Karpas-422 (cell line): ENCODE results near the gene INSYN1. TPM values are rescaled to one million over a fixed set of nuclear protein-coding genes. Genes with fewer than 3 reads are reported as not detected.

Experiments
- DNase-seq: peaks from one replicate; pipeline ENCODE4 v3.0.0-alpha.2; 2015
- H2AFZ ChIP-seq: fragments of 200-600 bp; sonication (generic); 2 replicates; pipeline ENCODE4 v1.6.1; 2014; ENCODE audit warnings: antibody characterized with exemption, low read length, mixed read lengths
- H3K27ac ChIP-seq: fragments of 200-600 bp; sonication (generic); 2 replicates; pipeline ENCODE4 v1.5.1; 2014; ENCODE audit warnings: mild to moderate bottlenecking, low read length, moderate library complexity
- H3K27me3 ChIP-seq: fragments of 200-600 bp; sonication (generic); 2 replicates; pipeline ENCODE4 v1.6.1; 2014; ENCODE audit warnings: low read length, mixed read lengths
- H3K36me3 ChIP-seq: fragments of 200-600 bp; sonication (generic); 2 replicates; pipeline ENCODE4 v1.6.1; 2014; ENCODE audit warnings: low read length, mixed read lengths; ENCODE audit not compliant: insufficient read depth
- H3K4me1 ChIP-seq: fragments of 200-600 bp; sonication (generic); 2 replicates; pipeline ENCODE4 v1.6.1; 2014; ENCODE audit warnings: mild to moderate bottlenecking, low read length, mixed read lengths
- H3K4me2 ChIP-seq: fragments of 200-600 bp; sonication (generic); 2 replicates; pipeline ENCODE4 v1.6.1; 2014; ENCODE audit warnings: low read length, low read depth, mild to moderate bottlenecking; ENCODE audit not compliant: poor library complexity, severe bottlenecking
- H3K4me3 ChIP-seq: fragments of 200-600 bp; sonication (generic); 2 replicates; pipeline ENCODE4 v1.5.1; 2014; ENCODE audit warnings: mild to moderate bottlenecking, antibody characterized with exemption, low read length, mixed read lengths
- H3K79me2 ChIP-seq: fragments of 200-600 bp; sonication (generic); 2 replicates; pipeline ENCODE4 v1.6.1; 2014; ENCODE audit warnings: mild to moderate bottlenecking, low read length, mixed read lengths
- H3K9ac ChIP-seq: fragments of 200-600 bp; sonication (generic); 2 replicates; pipeline ENCODE4 v1.6.0; 2014; ENCODE audit warnings: low read length
- H3K9me2 ChIP-seq: fragments of 200-600 bp; sonication (generic), shearing (Covaris generic); replicated peaks from 2 replicates; pipeline ENCODE4 v1.6.0; 2014; ENCODE audit warnings: mild to moderate bottlenecking, low read length, moderate library complexity; ENCODE audit not compliant: insufficient read depth
- H3K9me3 ChIP-seq: fragments of 300-700, 200-600 bp; sonication (generic); 2 replicates; pipeline ENCODE4 v1.6.1; 2014; ENCODE audit warnings: low read length, mixed read lengths
- H4K20me1 ChIP-seq: fragments of 200-600 bp; sonication (generic); 2 replicates; pipeline ENCODE4 v1.6.1; 2014; ENCODE audit warnings: mild to moderate bottlenecking, antibody characterized with exemption, low read length, low read depth; ENCODE audit not compliant: insufficient read depth
- total RNA-seq: library from RNA; depleted of rRNA; stranded (reverse); fragments of >200 nt; shearing (Covaris generic); gene quantifications from 2 replicates; pipeline ENCODE4 v1.2.3, GENCODE V29; 2014; ENCODE audit warnings: low replicate concordance

Gene INSYN1
- total RNA-seq, 1 experiment from 2014 or later: not detected

GRCh38 chr15:73749533-73749932 lies 3.6 kb downstream of the INSYN1 start:
- Histone ChIP-seq H3K4me3 (no peak overlapping the region), H3K27ac (no peak overlapping the region), H3K9me3 (no peaks in the 10 kb centered on the region), H3K9me2 (no peaks in the 10 kb centered on the region), H2AFZ (no peak overlapping the region), H3K27me3 (no peaks in the 10 kb centered on the region), H3K79me2 (no peaks in the 10 kb centered on the region), H3K9ac (no peak overlapping the region), H3K4me1 (no peaks in the 10 kb centered on the region), H3K36me3 (no peaks in the 10 kb centered on the region), H4K20me1 (no peaks in the 10 kb centered on the region), H3K4me2 (no peak overlapping the region)
- no peak for DNase-seq

- no peak for DNase-seq
- H3K27me3 ChIP-seq: no peaks in the 10 kb centered on the region
Measured at GRCh38 chr15:73748730-73749129, 4.4 kb downstream of the INSYN1 start.

GRCh38 chr15:73747847-73748590 lies 5.1 kb downstream of the INSYN1 start:
- H3K4me1 ChIP-seq: no peaks in the 10 kb centered on the region
- no peaks in the 10 kb centered on the region for H4K20me1 ChIP-seq
- no peak for DNase-seq
- no peaks in the 10 kb centered on the region for H3K27me3 ChIP-seq
- no peaks in the 10 kb centered on the region for H3K36me3 ChIP-seq
- H3K9me3 ChIP-seq: no peaks in the 10 kb centered on the region
- no peaks in the 10 kb centered on the region for H3K79me2 ChIP-seq
- no peak overlapping the region for H2AFZ ChIP-seq
- no peaks in the 10 kb centered on the region for H3K9me2 ChIP-seq
- H3K9ac ChIP-seq: no peak overlapping the region
- no peak overlapping the region for H3K4me2 ChIP-seq
- H3K27ac ChIP-seq: no peak overlapping the region
- no peak overlapping the region for H3K4me3 ChIP-seq

More at GRCh38 chr15:73748730-73749129, 4.4 kb downstream of the INSYN1 start:
- Histone ChIP-seq H3K9me2 (no peaks in the 10 kb centered on the region), H3K9ac (no peak overlapping the region), H3K36me3 (no peaks in the 10 kb centered on the region), H2AFZ (no peak overlapping the region), H3K4me3 (no peak overlapping the region), H3K79me2 (no peaks in the 10 kb centered on the region), H3K4me2 (no peak overlapping the region), H4K20me1 (no peaks in the 10 kb centered on the region), H3K9me3 (no peaks in the 10 kb centered on the region), H3K27ac (no peak overlapping the region), H3K4me1 (no peaks in the 10 kb centered on the region)

- Histone ChIP-seq H2AFZ (no peak overlapping the region), H3K27me3 (no peaks in the 10 kb centered on the region), H3K4me2 (no peak overlapping the region), H3K9me2 (no peaks in the 10 kb centered on the region), H3K4me1 (no peaks in the 10 kb centered on the region), H4K20me1 (no peaks in the 10 kb centered on the region), H3K36me3 (no peaks in the 10 kb centered on the region), H3K9ac (no peak overlapping the region), H3K79me2 (no peaks in the 10 kb centered on the region), H3K4me3 (no peak overlapping the region), H3K27ac (no peak overlapping the region), H3K9me3 (no peaks in the 10 kb centered on the region)
- no peak for DNase-seq
Measured at GRCh38 chr15:73746883-73747282, 6.3 kb downstream of the INSYN1 start.

GRCh38 chr15:73746261-73746660 lies 6.9 kb downstream of the INSYN1 start:
- Histone ChIP-seq H2AFZ (no peak overlapping the region), H3K9me3 (no peaks in the 10 kb centered on the region), H3K27ac (no peak overlapping the region), H3K9me2 (no peaks in the 10 kb centered on the region), H3K9ac (no peak overlapping the region), H3K4me2 (no peak overlapping the region), H3K27me3 (no peaks in the 10 kb centered on the region; the same call in 1 of the 2 replicates), H3K4me1 (no peaks in the 10 kb centered on the region), H4K20me1 (no peaks in the 10 kb centered on the region), H3K4me3 (no peak overlapping the region), H3K79me2 (no peaks in the 10 kb centered on the region), H3K36me3 (no peaks in the 10 kb centered on the region)
- no peak for DNase-seq

- Histone ChIP-seq H3K27ac (no peak overlapping the region), H3K36me3 (no peaks in the 10 kb centered on the region), H4K20me1 (no peaks in the 10 kb centered on the region), H3K4me2 (no peak overlapping the region), H3K9me2 (no peaks in the 10 kb centered on the region), H3K4me3 (no peak overlapping the region), H3K9me3 (no peaks in the 10 kb centered on the region), H2AFZ (no peak overlapping the region), H3K4me1 (no peaks in the 10 kb centered on the region), H3K9ac (no peak overlapping the region), H3K79me2 (no peaks in the 10 kb centered on the region), H3K27me3 (no peaks in the 10 kb centered on the region; the same call in 1 of the 2 replicates)
- no peak for DNase-seq
Measured at GRCh38 chr15:73745073-73745472, 8.1 kb downstream of the INSYN1 start.

GRCh38 chr15:73744293-73744692 lies 8.9 kb downstream of the INSYN1 start:
- Histone ChIP-seq H3K4me2 (no peak overlapping the region), H3K27me3 (no peaks in the 10 kb centered on the region; the same call in 1 of the 2 replicates), H3K9me2 (no peaks in the 10 kb centered on the region), H3K27ac (no peak overlapping the region), H3K9ac (no peak overlapping the region), H4K20me1 (no peaks in the 10 kb centered on the region), H2AFZ (no peak overlapping the region), H3K36me3 (no peaks in the 10 kb centered on the region), H3K4me1 (no peaks in the 10 kb centered on the region), H3K4me3 (no peak overlapping the region), H3K79me2 (no peaks in the 10 kb centered on the region), H3K9me3 (no peaks in the 10 kb centered on the region)
- no peak for DNase-seq

- no peak overlapping the region for H3K4me3 ChIP-seq
- H4K20me1 ChIP-seq: no peaks in the 10 kb centered on the region
- H3K27me3 ChIP-seq: no peaks in the 10 kb centered on the region; the same call in 1 of the 2 replicates
- H3K4me1 ChIP-seq: no peaks in the 10 kb centered on the region
- H2AFZ ChIP-seq: no peak overlapping the region
- H3K36me3 ChIP-seq: no peaks in the 10 kb centered on the region
- no peak overlapping the region for H3K4me2 ChIP-seq
- H3K9me2 ChIP-seq: no peaks in the 10 kb centered on the region
- H3K27ac ChIP-seq: no peak overlapping the region
- DNase-seq: no peak
- H3K9me3 ChIP-seq: no peaks in the 10 kb centered on the region
- no peak overlapping the region for H3K9ac ChIP-seq
- no peaks in the 10 kb centered on the region for H3K79me2 ChIP-seq
Measured at GRCh38 chr15:73741321-73741836, 11.8 kb downstream of the INSYN1 start.
